ENCODE data around the gene ZFP1. TPM values are rescaled to one million over a fixed set of nuclear protein-coding genes. Genes with fewer than 3 reads are reported as not detected.

ZFP1 gene
- total RNA-seq, 1 experiment from 2014 or later: 9.7 TPM

GRCh38 chr16:75202069-75202590 is 53.8 kb downstream of the ZFP1 start:
- Mint-ChIP-seq H3K4me3 (no peak overlapping the region), H3K4me1 (peaks cover 15% of the 10 kb centered on the region), H3K27me3 (ENCODE audit: low read depth) (no peaks in the 10 kb centered on the region), H3K27ac (no peak overlapping the region), H3K36me3 (no peaks in the 10 kb centered on the region), H3K9me3 (no peaks in the 10 kb centered on the region)
- no peak for TF ChIP-seq ZNF416 (CRISPR knock-in tag; IDR thresholded peaks at IDR 0.05)
- POLR2A ChIA-PET: no interaction called here
- CTCF ChIA-PET: interaction anchor here (1.1 to 1.5 kb wide), 3 partner anchors 32 to 183 kb away, joined by 3 to 4 read pairs (median 4); no protein-coding TSS in a partner anchor
- DNase-seq (ENCODE audit: low spot score): peak; percentile 4
- no peak for ATAC-seq

GRCh38 chr16:75203096-75203495 is 54.8 kb downstream of the ZFP1 start:
- no peak overlapping the region for H3K27ac Mint-ChIP-seq
- ATAC-seq (no peak), DNase-seq (ENCODE audit: low spot score) (peak; percentile 6)
- ChIA-PET CTCF (interaction anchor here (0.6 to 1.9 kb wide), 4 partner anchors 17 to 347 kb away, joined by 3 to 17 read pairs (median 4); no protein-coding TSS in a partner anchor), POLR2A (interaction anchor here (0.6 kb wide), 1 partner anchor 89 kb away, joined by 3 read pairs; no protein-coding TSS in a partner anchor)
- no peaks in the 10 kb centered on the region for H3K9me3 Mint-ChIP-seq
- H3K27me3 Mint-ChIP-seq (ENCODE audit: low read depth): no peaks in the 10 kb centered on the region
- H3K36me3 Mint-ChIP-seq: no peaks in the 10 kb centered on the region
- H3K4me1 Mint-ChIP-seq: peaks cover 10% of the 10 kb centered on the region
- TF ChIP-seq SP1 (CRISPR knock-in tag; conservative IDR thresholded peaks at IDR 0.05): no peak
- no peak for TF ChIP-seq ZNF425 (CRISPR knock-in tag; conservative IDR thresholded peaks at IDR 0.05)
- TF ChIP-seq ZBTB43 (CRISPR knock-in tag; IDR thresholded peaks at IDR 0.05): no peak
- no peak for TF ChIP-seq E2F5 (CRISPR knock-in tag; IDR thresholded peaks at IDR 0.05)
- TF ChIP-seq FOXP1 (CRISPR knock-in tag; IDR thresholded peaks at IDR 0.05; ENCODE audit: borderline replicate concordance): no peak
- no peak for TF ChIP-seq CTCF (IDR thresholded peaks at IDR 0.05)
- TF ChIP-seq ZSCAN18 (CRISPR knock-in tag; IDR thresholded peaks at IDR 0.05): no peak
- TF ChIP-seq USF2 (CRISPR knock-in tag; IDR thresholded peaks at IDR 0.05): no peak
- TF ChIP-seq JAZF1 (CRISPR knock-in tag; IDR thresholded peaks at IDR 0.05): no peak
- TF ChIP-seq ATF6 (CRISPR knock-in tag; IDR thresholded peaks at IDR 0.05): no peak
- TF ChIP-seq ZNF138 (CRISPR knock-in tag; conservative IDR thresholded peaks at IDR 0.05): no peak
- no peak for TF ChIP-seq ZNF281 (CRISPR knock-in tag; IDR thresholded peaks at IDR 0.05)
- TF ChIP-seq GABPB1 (CRISPR knock-in tag; IDR thresholded peaks at IDR 0.05): no peak
- no peak for TF ChIP-seq ZNF423 (CRISPR knock-in tag; IDR thresholded peaks at IDR 0.05)
- TF ChIP-seq ZNF396 (CRISPR knock-in tag; IDR thresholded peaks at IDR 0.05; ENCODE audit: borderline replicate concordance): no peak
- no peak overlapping the region for H3K4me3 Mint-ChIP-seq
